Activated CD4-positive, alpha-beta T cell treated with anti-CD3 and anti-CD28 coated beads for 36 hours (primary cell): ENCODE results near the gene JPT1. TPM values are rescaled to one million over a fixed set of nuclear protein-coding genes. Genes with fewer than 3 reads are reported as not detected.

Experiments
- ATAC-seq: fragments of 200-7000 bp; cut with Tn5 transposase; one replicate; pipeline ENCODE4 v1.10.0; 2021; ENCODE audit warnings: mild to moderate bottlenecking, moderate library complexity
- CTCF ChIA-PET: fragments of 350-600 bp; sonication (Branson Sonifier 250); formaldehyde crosslinking; loops from one replicate; lab custom pipeline; 2021; ENCODE audit warnings: antibody characterized with exemption; lab: Charles Lee
- POLR2A ChIA-PET: fragments of 350-600 bp; sonication (Branson Sonifier 250); formaldehyde crosslinking; loops from one replicate; lab custom pipeline; 2021; ENCODE audit warnings: antibody characterized with exemption, inconsistent platforms; lab: Charles Lee
- DNase-seq: peaks from one replicate; pipeline ENCODE4 v3.0.0-alpha.2; 2020
- H3K27ac Mint-ChIP-seq: one replicate; pipeline ENCODE4 v1.8.0; 2021; ENCODE audit warnings: mixed read lengths
- H3K27me3 Mint-ChIP-seq: one replicate; pipeline ENCODE4 v1.8.0; 2021; ENCODE audit warnings: mixed read lengths
- H3K36me3 Mint-ChIP-seq: one replicate; pipeline ENCODE4 v1.8.0; 2021; ENCODE audit warnings: low read depth, mixed read lengths
- H3K4me1 Mint-ChIP-seq: one replicate; pipeline ENCODE4 v1.8.0; 2021; ENCODE audit warnings: mixed read lengths
- H3K4me3 Mint-ChIP-seq: one replicate; pipeline ENCODE4 v1.8.0; 2021; ENCODE audit warnings: mild to moderate bottlenecking, moderate library complexity, mixed read lengths
- H3K9me3 Mint-ChIP-seq: one replicate; pipeline ENCODE4 v1.8.0; 2021; ENCODE audit warnings: low read depth, mixed read lengths
- intact Hi-C, 2 experiments: fragments of 100-400 bp; cut with DNase I in 1 of 2; cut with micrococcal nuclease in 1 of 2; formaldehyde crosslinking; loops; one replicate each; pipeline versions ENCODE4 v1.14.2 to v1.15.1; 2022 to 2024; cut with DNase I, micrococcal nuclease
- total RNA-seq, 2 experiments: library from RNA; stranded (reverse); gene quantifications; one replicate each; pipeline ENCODE4 v1.2.3, GENCODE V29; 2021

The JPT1 gene
- total RNA-seq, 2 experiments from 2014 or later, result 234 to 238 TPM

DNA sequence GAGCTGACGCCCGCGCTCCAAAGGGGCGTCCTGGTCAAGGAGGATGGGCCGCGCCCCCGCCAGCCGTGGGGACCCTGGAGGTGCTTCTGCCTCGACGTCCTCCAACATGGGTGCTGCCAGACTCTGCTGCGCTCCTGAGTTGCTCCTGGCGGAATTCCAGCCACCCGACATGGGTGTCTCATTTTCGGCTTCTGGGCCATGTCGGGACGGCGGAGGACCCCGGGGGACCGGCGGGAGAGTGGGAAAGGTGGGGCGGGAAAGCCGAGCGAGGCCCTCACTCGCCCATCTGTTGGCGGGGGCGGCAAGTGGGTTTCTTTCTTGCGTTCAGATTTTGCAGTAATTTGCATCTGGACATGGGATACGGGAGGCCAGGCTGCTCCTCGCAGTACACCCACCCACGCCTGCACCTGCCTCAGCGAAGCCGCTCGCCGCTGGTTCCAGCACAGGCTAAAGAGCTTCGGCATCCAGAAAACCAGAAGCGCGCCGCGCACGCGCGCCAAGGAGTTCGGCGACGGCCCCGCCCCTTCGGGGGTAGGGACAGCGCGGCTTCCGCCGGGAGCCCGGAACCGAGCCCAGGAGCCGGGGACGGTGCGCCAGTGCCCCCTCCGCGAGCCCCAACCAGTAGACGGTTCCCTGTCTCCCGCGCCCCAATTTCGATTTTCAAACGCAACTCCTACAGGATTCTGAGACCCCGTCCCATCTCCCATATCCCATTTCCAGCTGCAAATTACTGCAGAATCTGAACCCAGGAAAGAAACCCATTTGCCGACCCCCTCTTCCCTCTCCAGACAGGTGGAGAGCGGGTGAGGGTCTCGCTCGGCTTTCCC lies 44.7 kb downstream of the JPT1 start, which contains the start of gene ARMC7:
ARMC7 (plus strand) TSS at position 563 of the 827 bp plus-strand sequence. CDS start 320 bp downstream, outside the sequence.
- Mint-ChIP-seq H3K27ac (peak within 1 kb of the TSS; percentile 92), H3K36me3 (peaks cover 14% of the 10 kb centered on the region), H3K9me3 (no peaks in the 10 kb centered on the region), H3K4me1 (peaks cover 28% of the 10 kb centered on the region), H3K27me3 (no peaks in the 10 kb centered on the region), H3K4me3 (peak within 1 kb of the TSS; percentile 79)
- DNase-seq, result peak; percentile 95
- ChIA-PET POLR2A (interaction anchor here (0.6 to 1.3 kb wide), 3 partner anchors 10 to 296 kb away, joined by 3 to 4 read pairs (median 4); partner anchors contain the start of gene GRB2), CTCF (interaction anchor here (0.6 to 7.6 kb wide), 13 partner anchors 10 to 152 kb away, joined by 3 to 154 read pairs (median 3); partner anchors contain the start of genes GGA3, HID1 and MRPS7)
- intact Hi-C loops, result loop anchor here (1.0 to 5.0 kb wide), 13 partner anchors 20 to 408 kb away; partner anchors contain the start of genes ATP5PD (in 1 of the 2), CASKIN2 (in 1 of the 2), JPT1 (in 1 of the 2) and KCTD2 (in 1 of the 2)
- ATAC-seq, result peak; percentile 82

DNA sequence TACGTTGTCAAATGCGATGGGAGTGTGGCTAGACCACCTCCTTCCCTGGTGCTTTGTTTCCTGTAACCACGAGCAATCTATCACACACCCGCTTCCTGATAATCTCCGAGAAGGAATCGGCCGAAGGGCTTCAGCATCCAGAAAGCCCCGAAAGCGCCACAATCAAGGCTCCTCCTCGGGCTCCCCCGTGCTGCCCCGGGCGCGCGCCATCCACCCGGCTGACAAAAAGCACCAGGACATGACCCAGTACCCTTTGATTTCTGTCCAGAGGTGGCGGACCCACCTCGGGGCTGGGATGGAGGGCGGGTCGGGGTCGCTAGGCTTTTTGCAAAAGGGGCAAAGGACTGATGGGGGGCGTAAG lies 45.3 kb downstream of the JPT1 start:
- ChIA-PET POLR2A (interaction anchor here (0.6 to 1.3 kb wide), 3 partner anchors 10 to 297 kb away, joined by 3 to 4 read pairs (median 4); partner anchors contain the start of gene GRB2), CTCF (interaction anchor here (0.6 to 2.7 kb wide), 6 partner anchors 11 to 92 kb away, joined by 3 to 7 read pairs (median 4); no protein-coding TSS in a partner anchor)
- DNase-seq (peak; percentile 40), ATAC-seq (no peak)
- Mint-ChIP-seq H3K9me3 (no peaks in the 10 kb centered on the region), H3K27ac (no peak overlapping the region), H3K27me3 (no peaks in the 10 kb centered on the region), H3K36me3 (peaks cover 9% of the 10 kb centered on the region), H3K4me1 (peaks cover 22% of the 10 kb centered on the region), H3K4me3 (peak overlapping the region; percentile 79)
- intact Hi-C loops, result loop anchor here (1.0 to 5.0 kb wide), 7 partner anchors 20 to 148 kb away; partner anchors contain the start of genes NT5C (in 1 of the 2) and NUP85 (in 1 of the 2)

DNA sequence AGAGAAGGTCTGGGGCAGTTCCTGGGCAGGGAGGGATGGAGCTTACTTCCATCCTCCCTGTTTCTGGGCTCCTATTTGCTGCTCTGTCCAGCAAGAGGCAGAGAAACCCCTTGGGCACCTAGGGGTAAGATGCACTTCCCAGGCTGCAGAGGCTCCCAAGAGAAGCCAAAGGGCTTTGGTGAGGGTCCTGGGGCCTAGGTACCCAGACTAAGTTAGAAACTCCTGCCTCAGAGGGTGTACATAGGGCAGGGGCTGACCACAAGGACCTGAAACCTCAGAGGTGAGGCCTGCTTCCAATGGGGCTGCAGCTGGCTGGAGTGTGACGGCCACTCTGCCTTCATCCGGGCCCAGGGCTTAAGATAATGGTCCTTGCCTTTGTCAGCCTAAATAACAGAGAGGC lies 46.1 kb downstream of the JPT1 start:
- Mint-ChIP-seq H3K27me3 (no peaks in the 10 kb centered on the region), H3K4me3 (peak overlapping the region; percentile 79)

DNA sequence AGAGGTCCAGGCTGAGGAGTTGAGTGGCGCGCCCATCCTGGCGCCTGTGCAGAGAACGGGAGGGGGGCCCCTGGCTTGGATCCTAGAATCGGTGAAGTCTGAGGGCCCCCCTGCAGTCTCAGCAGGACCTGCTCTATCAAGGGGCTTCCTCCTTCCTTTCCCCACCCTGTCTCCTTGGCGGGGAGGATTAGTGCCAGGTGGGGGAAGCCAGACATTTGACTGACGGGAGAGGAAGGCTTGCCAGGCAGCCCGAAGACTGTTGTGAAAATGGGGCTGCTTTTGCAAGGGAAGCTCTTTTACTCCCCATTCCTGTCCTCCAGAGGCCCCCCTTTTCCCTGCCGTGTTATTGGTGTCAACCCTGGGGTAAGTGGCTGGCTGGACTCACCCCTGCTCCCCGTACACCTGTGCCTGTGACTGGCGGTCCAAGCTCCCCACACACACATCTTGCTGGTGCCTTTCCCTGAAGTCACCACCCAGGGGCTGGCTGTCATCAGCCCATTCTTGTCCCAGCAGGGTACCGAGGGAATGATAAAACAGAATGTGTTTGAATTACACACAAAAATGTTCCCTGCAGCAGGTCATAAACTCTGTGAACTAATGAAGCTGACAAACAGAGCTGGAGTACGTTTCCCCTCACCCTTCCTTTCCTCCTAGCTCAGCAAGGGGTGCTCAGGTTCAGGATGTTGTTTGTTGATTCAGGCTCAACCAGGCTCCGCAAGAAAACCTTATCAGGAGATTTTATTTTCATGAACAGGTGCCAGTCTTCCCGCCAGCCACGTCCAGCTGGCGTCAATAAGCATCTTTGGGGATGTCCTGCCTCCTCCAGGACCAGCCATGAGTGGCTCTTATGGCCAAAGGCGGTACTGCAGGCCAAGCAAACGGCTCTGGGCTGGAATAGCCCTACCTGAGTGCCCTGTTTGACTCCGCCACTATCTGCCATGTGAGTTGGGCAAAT lies 48.9 kb downstream of the JPT1 start:
- H3K4me1 Mint-ChIP-seq, result peaks cover 7% of the 10 kb centered on the region
- DNase-seq (peak; percentile 55), ATAC-seq (peak; percentile 36)
- no peak overlapping the region for H3K27ac Mint-ChIP-seq
- H3K27me3 Mint-ChIP-seq, result no peaks in the 10 kb centered on the region
- H3K9me3 Mint-ChIP-seq, result no peaks in the 10 kb centered on the region
- POLR2A ChIA-PET, result interaction anchor here (0.9 to 1.1 kb wide), 2 partner anchors 8 to 32 kb away, joined by 3 read pairs; no protein-coding TSS in a partner anchor
- no peak overlapping the region for H3K4me3 Mint-ChIP-seq
- intact Hi-C loops, result loop anchor here in 1 of 2 experiments (5.0 kb wide), 1 partner anchor 38 kb away; no protein-coding TSS in a partner anchor
- CTCF ChIA-PET, result interaction anchor here (0.5 to 5.3 kb wide), 25 partner anchors 9 to 314 kb away, joined by 3 to 47 read pairs (median 3); no protein-coding TSS in a partner anchor
- no peaks in the 10 kb centered on the region for H3K36me3 Mint-ChIP-seq

More for the DNA sequence above, 46.1 kb downstream of the JPT1 start:
- Mint-ChIP-seq H3K27ac (no peak overlapping the region), H3K36me3 (peaks cover 8% of the 10 kb centered on the region), H3K9me3 (no peaks in the 10 kb centered on the region), H3K4me1 (peaks cover 21% of the 10 kb centered on the region)
- DNase-seq, result no peak
- intact Hi-C loops, result loop anchor here (2.0 to 5.0 kb wide), 2 partner anchors 41 to 73 kb away; no protein-coding TSS in a partner anchor
- ChIA-PET POLR2A (interaction anchor here (0.6 kb wide), 1 partner anchor 192 kb away, joined by 3 read pairs; no protein-coding TSS in a partner anchor), CTCF (interaction anchor here (0.6 to 1.3 kb wide), 4 partner anchors 27 to 205 kb away, joined by 3 read pairs; no protein-coding TSS in a partner anchor)
- ATAC-seq, result no peak

DNA sequence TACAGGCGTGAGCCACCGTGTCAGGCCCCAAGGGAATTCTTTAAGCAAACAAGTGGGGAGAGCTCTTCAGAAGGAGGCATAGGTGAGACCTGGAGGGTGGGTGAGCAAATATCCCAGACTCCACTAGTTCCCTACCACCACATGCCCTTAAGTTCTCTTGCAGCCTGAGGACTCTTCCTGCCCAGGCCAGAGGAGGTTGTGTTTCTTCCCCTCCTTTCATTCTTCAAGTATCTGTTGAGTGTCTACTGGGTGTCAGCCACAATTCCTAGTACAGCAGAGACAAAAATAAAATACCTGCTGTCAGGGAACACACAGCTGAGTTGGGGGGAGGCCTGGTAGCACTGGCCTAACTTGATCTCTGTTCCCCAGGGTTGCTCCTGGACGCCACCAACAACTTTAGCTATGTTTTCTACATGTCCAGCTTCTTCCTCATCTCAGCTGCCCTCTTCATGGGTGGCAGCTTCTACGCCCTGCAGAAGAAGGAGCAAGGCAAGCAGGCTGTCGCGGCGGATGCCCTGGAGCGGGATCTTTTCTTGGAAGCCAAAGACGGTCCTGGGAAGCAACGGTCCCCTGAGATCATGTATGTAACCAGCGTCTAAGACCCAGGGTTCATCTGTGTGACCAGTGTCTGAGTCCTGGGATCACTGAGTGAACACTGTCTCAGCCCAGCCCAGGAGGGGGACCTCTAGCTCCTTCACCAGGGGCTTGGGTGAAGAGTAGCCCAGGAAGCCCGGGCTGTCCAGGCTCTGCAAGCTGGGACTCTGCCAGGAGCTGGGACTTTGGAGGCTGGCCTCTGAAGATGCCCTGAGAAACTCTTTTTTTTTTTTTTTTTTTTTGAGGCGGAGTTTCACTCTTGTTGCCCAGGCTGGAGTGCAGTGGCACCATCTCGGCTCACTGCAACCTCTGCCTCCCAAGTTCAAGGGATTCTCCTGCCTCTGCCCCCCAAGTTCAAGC lies 50.4 kb downstream of the JPT1 start:
- H3K4me1 Mint-ChIP-seq, result peaks cover 3% of the 10 kb centered on the region
- CTCF ChIA-PET, result interaction anchor here (0.6 to 5.3 kb wide), 6 partner anchors 11 to 344 kb away, joined by 3 to 47 read pairs (median 3); no protein-coding TSS in a partner anchor
- no peaks in the 10 kb centered on the region for H3K9me3 Mint-ChIP-seq
- H3K36me3 Mint-ChIP-seq, result no peaks in the 10 kb centered on the region
- no peak overlapping the region for H3K27ac Mint-ChIP-seq
- DNase-seq, result no peak
- no peak overlapping the region for H3K4me3 Mint-ChIP-seq
- POLR2A ChIA-PET, result interaction anchor here (0.7 kb wide), 2 partner anchors 93 to 231 kb away, joined by 4 to 6 read pairs; no protein-coding TSS in a partner anchor
- H3K27me3 Mint-ChIP-seq, result no peaks in the 10 kb centered on the region
- ATAC-seq, result no peak
- intact Hi-C loops, result no loop called here

DNA sequence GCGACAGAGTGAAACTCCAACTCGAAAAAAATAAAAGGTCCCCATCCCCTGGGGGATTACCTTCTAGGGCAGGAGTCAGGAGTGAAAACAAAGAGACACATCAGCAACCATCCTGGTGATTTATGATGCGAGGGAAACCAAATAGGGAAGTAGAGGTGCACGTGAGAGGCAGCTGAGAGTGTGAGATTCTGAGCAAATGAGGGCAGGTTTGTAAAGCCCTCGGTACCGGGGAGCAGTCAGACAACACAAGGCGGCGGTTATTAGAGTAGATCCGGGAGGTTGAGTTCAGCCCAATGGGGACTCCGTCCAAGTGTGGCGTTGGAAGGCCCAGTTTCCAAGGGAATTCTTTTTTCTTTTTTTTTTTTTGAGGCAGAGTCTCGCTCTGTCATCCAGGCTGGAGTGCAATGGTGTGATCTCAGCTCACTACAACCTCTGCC lies 51.9 kb downstream of the JPT1 start:
- Mint-ChIP-seq H3K4me1 (no peaks in the 10 kb centered on the region), H3K36me3 (no peaks in the 10 kb centered on the region), H3K4me3 (no peak overlapping the region), H3K27ac (no peak overlapping the region), H3K27me3 (no peaks in the 10 kb centered on the region), H3K9me3 (no peaks in the 10 kb centered on the region)
- ATAC-seq (no peak), DNase-seq (no peak)
- intact Hi-C loops, result no loop called here
- POLR2A ChIA-PET, result no interaction called here
- CTCF ChIA-PET, result interaction anchor here (1.1 to 5.3 kb wide), 2 partner anchors 12 to 29 kb away, joined by 3 to 47 read pairs; no protein-coding TSS in a partner anchor

DNA sequence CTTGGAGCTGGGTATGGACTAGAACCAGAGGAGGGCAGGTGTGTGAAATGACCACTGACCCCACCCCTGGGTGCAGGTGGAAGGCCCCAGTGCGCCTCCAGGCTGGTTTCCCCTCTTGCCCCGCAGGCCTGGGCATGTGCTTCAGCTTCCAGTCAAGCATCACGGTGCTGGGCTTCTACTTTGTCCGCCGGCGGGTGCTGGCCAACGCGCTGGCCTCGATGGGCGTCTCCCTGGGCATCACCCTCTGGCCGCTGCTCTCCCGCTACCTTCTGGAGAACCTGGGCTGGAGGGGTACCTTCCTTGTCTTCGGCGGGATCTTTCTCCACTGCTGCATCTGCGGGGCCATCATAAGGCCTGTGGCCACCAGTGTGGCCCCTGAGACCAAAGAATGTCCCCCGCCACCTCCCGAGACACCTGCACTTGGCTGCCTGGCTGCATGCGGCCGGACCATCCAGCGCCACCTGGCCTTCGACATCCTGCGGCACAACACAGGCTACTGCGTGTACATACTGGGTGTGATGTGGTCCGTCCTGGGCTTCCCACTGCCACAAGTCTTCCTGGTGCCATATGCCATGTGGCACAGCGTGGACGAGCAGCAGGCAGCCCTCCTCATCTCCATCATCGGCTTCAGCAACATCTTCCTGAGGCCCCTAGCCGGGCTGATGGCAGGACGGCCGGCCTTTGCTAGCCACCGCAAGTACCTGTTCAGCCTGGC lies 54.3 kb downstream of the JPT1 start:
- ATAC-seq (no peak), DNase-seq (no peak)
- Mint-ChIP-seq H3K27me3 (no peaks in the 10 kb centered on the region), H3K36me3 (no peaks in the 10 kb centered on the region), H3K4me3 (no peak overlapping the region), H3K27ac (no peak overlapping the region), H3K4me1 (peaks cover 3% of the 10 kb centered on the region), H3K9me3 (no peaks in the 10 kb centered on the region)
- intact Hi-C loops, result no loop called here
- ChIA-PET POLR2A (interaction anchor here (1.1 kb wide), 1 partner anchor 9 kb away, joined by 4 read pairs; no protein-coding TSS in a partner anchor), CTCF (interaction anchor here (0.6 kb wide), 1 partner anchor 58 kb away, joined by 3 read pairs; no protein-coding TSS in a partner anchor)

DNA sequence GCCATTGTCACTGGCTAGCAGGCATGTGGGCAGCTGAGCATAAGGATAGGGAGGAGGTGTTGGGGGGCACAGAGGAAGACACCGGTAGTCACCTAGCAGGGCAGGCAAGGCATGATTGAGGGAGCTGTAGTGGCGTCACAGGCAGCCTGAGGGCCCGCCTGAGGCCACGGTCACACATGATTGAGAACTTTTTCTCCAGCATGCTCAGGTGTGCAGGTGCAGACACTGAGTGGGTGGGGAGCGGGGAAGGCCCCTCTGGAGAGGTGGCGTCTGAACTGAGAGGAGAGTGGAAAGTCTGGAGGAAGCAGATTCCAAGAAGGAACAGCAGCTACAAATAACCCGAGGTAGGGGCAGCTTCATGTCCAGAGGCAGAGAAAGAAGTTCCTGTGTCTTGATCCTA lies 55.5 kb downstream of the JPT1 start:
- DNase-seq (no peak), ATAC-seq (no peak)
- no peak overlapping the region for H3K4me3 Mint-ChIP-seq
- no peaks in the 10 kb centered on the region for H3K9me3 Mint-ChIP-seq
- ChIA-PET POLR2A (interaction anchor here (1.1 kb wide), 1 partner anchor 11 kb away, joined by 4 read pairs; no protein-coding TSS in a partner anchor), CTCF (interaction anchor here (1.4 kb wide), 1 partner anchor 15 kb away, joined by 6 read pairs; no protein-coding TSS in a partner anchor)
- no peak overlapping the region for H3K27ac Mint-ChIP-seq
- H3K27me3 Mint-ChIP-seq, result no peaks in the 10 kb centered on the region
- H3K4me1 Mint-ChIP-seq, result peaks cover 3% of the 10 kb centered on the region
- no peaks in the 10 kb centered on the region for H3K36me3 Mint-ChIP-seq
- intact Hi-C loops, result no loop called here

DNA sequence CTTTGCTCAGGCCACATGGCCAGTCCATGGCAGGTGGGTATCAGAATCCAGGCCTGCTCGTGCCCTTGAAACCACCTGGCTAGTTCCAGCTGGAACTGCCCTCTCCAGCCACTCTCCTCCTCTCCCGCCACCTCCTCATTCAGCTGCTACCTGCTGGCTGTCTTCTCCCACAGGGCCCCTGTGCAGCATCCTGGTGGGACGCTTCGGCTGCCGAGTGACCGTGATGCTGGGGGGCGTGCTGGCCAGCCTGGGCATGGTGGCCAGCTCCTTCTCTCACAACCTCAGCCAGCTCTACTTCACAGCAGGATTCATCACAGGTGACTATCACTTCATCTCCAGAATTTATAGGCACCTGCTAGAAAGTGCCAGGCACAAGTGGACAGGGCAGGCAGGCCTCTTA lies 56.4 kb downstream of the JPT1 start:
- DNase-seq (no peak), ATAC-seq (no peak)
- no peak overlapping the region for H3K27ac Mint-ChIP-seq
- no peaks in the 10 kb centered on the region for H3K9me3 Mint-ChIP-seq
- ChIA-PET POLR2A (no interaction called here), CTCF (interaction anchor here (0.9 to 1.4 kb wide), 2 partner anchors 8 to 16 kb away, joined by 3 to 6 read pairs; no protein-coding TSS in a partner anchor)
- no peak overlapping the region for H3K4me3 Mint-ChIP-seq
- intact Hi-C loops, result no loop called here
- no peaks in the 10 kb centered on the region for H3K27me3 Mint-ChIP-seq
- no peaks in the 10 kb centered on the region for H3K36me3 Mint-ChIP-seq
- peaks cover 3% of the 10 kb centered on the region for H3K4me1 Mint-ChIP-seq
